Natural killer cell treated with Interleukin-12 subunit alpha and Interleukin-12 subunit beta and Interleukin-15 and Interleukin-18, amount 100 ng/mL, for 72 hours (primary cell): Measurements from ENCODE around the gene ARL6IP6. TPM values are rescaled to one million over a fixed set of nuclear protein-coding genes. Genes with fewer than 3 reads are reported as not detected.

Experiments used
- ATAC-seq, 2 donors: fragments of 150-1000 bp; cut with Tn5 transposase in 1 of 2; sonication (Bioruptor Pico), chemical (Tn5 transposase) in 1 of 2; 2 replicates each; pipeline ENCODE4 v1.10.0; 2021
- DNase-seq: peaks from one replicate; pipeline ENCODE4 v3.0.0; 2022; ENCODE audit warnings: low spot score
- H3K27ac Mint-ChIP-seq, 2 donors: 1 replicate in 1 of 2; 2 replicates in 1 of 2; pipeline ENCODE4 v1.8.0; 2022; ENCODE audit warnings: mixed read lengths in 2 of 2, mild to moderate bottlenecking in 1 of 2, moderate library complexity in 1 of 2
- H3K27me3 Mint-ChIP-seq, 2 donors: 1 replicate in 1 of 2; 2 replicates in 1 of 2; pipeline ENCODE4 v1.8.0; 2022; ENCODE audit warnings: mixed read lengths in 2 of 2
- H3K36me3 Mint-ChIP-seq: one replicate; pipeline ENCODE4 v1.8.0; 2022; ENCODE audit warnings: mixed read lengths
- H3K4me1 Mint-ChIP-seq, 2 donors: 1 replicate in 1 of 2; 2 replicates in 1 of 2; pipeline ENCODE4 v1.8.0; 2022; ENCODE audit warnings: low read depth in 2 of 2, mixed read lengths in 2 of 2, mild to moderate bottlenecking in 1 of 2
- H3K4me3 Mint-ChIP-seq: one replicate; pipeline ENCODE4 v1.8.0; 2022; ENCODE audit warnings: mixed read lengths
- H3K9me3 Mint-ChIP-seq: 2 replicates; pipeline ENCODE4 v1.8.0; 2022; ENCODE audit warnings: mixed read lengths
- total RNA-seq, 2 donors: library from RNA; stranded (reverse); gene quantifications; one replicate each; pipeline ENCODE4 v1.2.3, GENCODE V29; 2022

The ARL6IP6 gene
- total RNA-seq, 2 donors from 2014 or later = 22.3 to 24.0 TPM

DNA sequence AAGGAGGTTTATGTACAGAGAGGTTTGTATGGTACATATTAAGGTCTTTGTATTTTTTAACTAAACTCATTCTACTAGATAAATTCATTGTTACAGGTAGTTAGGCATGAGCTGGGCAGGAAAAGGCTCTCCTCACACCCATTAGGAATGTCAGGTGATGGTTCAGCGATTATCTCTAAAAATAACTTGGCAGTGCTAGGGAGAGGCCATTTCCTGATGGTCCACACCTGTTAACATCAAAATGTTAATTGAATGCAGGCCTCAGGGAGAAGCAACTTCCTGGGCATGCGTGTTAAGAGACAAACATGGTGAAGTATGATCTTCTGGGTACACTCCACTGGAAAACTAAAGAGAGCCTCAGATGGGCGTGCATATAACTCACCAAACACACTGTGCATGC is 73.6 kb downstream of the ARL6IP6 start:
- no peak overlapping the region for H3K4me3 Mint-ChIP-seq
- no peak for ATAC-seq

GRCh38 chr2:152792974-152793373 is 74.6 kb downstream of the ARL6IP6 start:
- H3K9me3 Mint-ChIP-seq = no peaks in the 10 kb centered on the region
- ATAC-seq (no peak), DNase-seq (no peak)
- no peak overlapping the region for H3K27ac Mint-ChIP-seq
- no peak overlapping the region for H3K4me3 Mint-ChIP-seq
- H3K4me1 Mint-ChIP-seq = no peaks in the 10 kb centered on the region
- no peaks in the 10 kb centered on the region for H3K36me3 Mint-ChIP-seq
- H3K27me3 Mint-ChIP-seq = peaks cover 2 to 7% of the 10 kb centered on the region in 2 donors

More for the DNA sequence above, 73.6 kb downstream of the ARL6IP6 start:
- peaks cover 8 to 10% of the 10 kb centered on the region in 2 donors for H3K27me3 Mint-ChIP-seq
- no peak for DNase-seq
- H3K4me1 Mint-ChIP-seq = no peaks in the 10 kb centered on the region
- H3K9me3 Mint-ChIP-seq = no peaks in the 10 kb centered on the region
- no peaks in the 10 kb centered on the region for H3K36me3 Mint-ChIP-seq
- H3K27ac Mint-ChIP-seq = no peak overlapping the region

GRCh38 chr2:152796941-152797340 is 78.5 kb downstream of the ARL6IP6 start:
- Mint-ChIP-seq H3K27ac (no peak overlapping the region), H3K4me3 (no peak overlapping the region), H3K36me3 (no peaks in the 10 kb centered on the region), H3K27me3 (peaks cover 0 to 6% of the 10 kb centered on the region in 2 donors), H3K9me3 (no peaks in the 10 kb centered on the region), H3K4me1 (no peaks in the 10 kb centered on the region)
- no peak for ATAC-seq
- DNase-seq = no peak

DNA sequence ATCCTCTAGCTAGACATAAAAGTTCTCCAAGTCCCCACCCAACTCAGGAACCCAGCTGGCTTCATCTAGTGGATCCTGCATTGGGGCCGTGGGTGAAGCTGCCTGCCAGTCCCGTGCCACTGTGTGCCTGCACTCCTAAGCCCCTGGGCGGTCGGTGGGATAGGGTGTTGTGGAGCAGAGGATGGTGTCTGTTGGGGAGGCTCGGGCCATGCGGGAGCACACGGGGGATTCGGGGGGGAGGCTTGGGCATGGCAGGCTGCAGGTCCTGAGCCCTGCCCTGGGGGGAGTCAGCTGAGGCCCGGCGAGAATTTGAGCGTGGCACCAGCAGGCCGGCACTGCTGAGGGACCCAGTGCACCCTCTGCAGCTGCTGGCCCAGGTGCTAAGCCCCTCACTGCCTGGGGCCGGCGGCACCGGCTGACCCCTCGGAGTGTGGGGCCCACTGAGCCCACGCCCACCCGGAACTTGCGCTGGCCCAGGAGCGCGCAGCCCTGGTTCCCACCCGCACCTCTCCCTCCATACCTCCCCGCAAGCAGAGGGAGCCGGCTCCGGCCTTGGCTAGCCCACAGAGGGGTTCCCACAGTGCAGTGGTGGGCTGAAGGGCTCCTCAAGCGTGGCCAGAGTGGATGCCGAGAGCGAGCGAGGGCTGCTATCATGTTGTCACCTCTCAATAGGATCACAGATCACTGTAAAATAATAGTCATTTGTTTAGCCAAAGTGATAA is 86.4 kb downstream of the ARL6IP6 start:
- Mint-ChIP-seq H3K36me3 (no peaks in the 10 kb centered on the region), H3K27ac (no peak overlapping the region), H3K27me3 (peaks cover 4 to 7% of the 10 kb centered on the region in 2 donors), H3K4me1 (peaks cover 0 to 7% of the 10 kb centered on the region in 2 donors), H3K9me3 (no peaks in the 10 kb centered on the region), H3K4me3 (no peak overlapping the region)
- no peak for DNase-seq
- ATAC-seq = no peak

GRCh38 chr2:152811916-152812315 is 93.5 kb downstream of the ARL6IP6 start:
- Mint-ChIP-seq H3K4me1 (peaks cover 5 to 28% of the 10 kb centered on the region in 2 donors), H3K4me3 (no peak overlapping the region), H3K9me3 (peaks cover 5% of the 10 kb centered on the region), H3K36me3 (peaks cover 16% of the 10 kb centered on the region), H3K27ac (no peak overlapping the region), H3K27me3 (peaks cover 6 to 11% of the 10 kb centered on the region in 2 donors)
- ATAC-seq (no peak), DNase-seq (no peak)

Other genes with a start within 250 kb of the ARL6IP6 start
- 100 to 1,000 TPM; 124 to 150 TPM for gene PRPF40A, start 1.2 kb upstream of the ARL6IP6 start, total RNA-seq